ENCODE measurements around the gene MSANTD1.

The MSANTD1 gene

GRCh38 chr4:3269991-3270611 lies 21.1 kb downstream of the MSANTD1 start:
- no peak overlapping the region for H3K4me2 ChIP-seq (ENCODE audit: low read length)
- H3K79me2 ChIP-seq (ENCODE audit: low read length), result no peaks in the 10 kb centered on the region
- H3K9me3 ChIP-seq (ENCODE audit: insufficient read depth, low read length), result no peaks in the 10 kb centered on the region
- peaks cover 4% of the 10 kb centered on the region; the same call in 1 of the 2 replicates for H3K4me1 ChIP-seq (ENCODE audit: low read length)
- H3K9ac ChIP-seq (ENCODE audit: low read length), result no peak overlapping the region
- no peak overlapping the region for H3K27ac ChIP-seq (ENCODE audit: low read length)
- no peaks in the 10 kb centered on the region for H4K20me1 ChIP-seq (ENCODE audit: insufficient read depth, low read length)
- no peak overlapping the region for H2AFZ ChIP-seq (ENCODE audit: low read depth, low read length)
- H3K27me3 ChIP-seq (ENCODE audit: low read depth, low read length), result no peaks in the 10 kb centered on the region
- TF ChIP-seq EZH2phosphoT487 (IDR thresholded peaks at IDR 0.05; ENCODE audit: low read depth) (no peak), CTCF (IDR thresholded peaks at IDR 0.05; ENCODE audit: low read depth, low read length) (no peak)
- no peak overlapping the region for H3K4me3 ChIP-seq (ENCODE audit: low read length)
- H3K36me3 ChIP-seq (replicated peaks; ENCODE audit: low read depth, low read length), result no peaks in the 10 kb centered on the region

GRCh38 chr4:3271131-3271530 lies 22.2 kb downstream of the MSANTD1 start:
- H2AFZ ChIP-seq (ENCODE audit: low read depth, low read length), result no peak overlapping the region
- no peaks in the 10 kb centered on the region for H3K27me3 ChIP-seq (ENCODE audit: low read depth, low read length)
- no peak overlapping the region for H3K9ac ChIP-seq (ENCODE audit: low read length)
- H3K4me1 ChIP-seq (ENCODE audit: low read length), result peaks cover 4% of the 10 kb centered on the region; the same call in 1 of the 2 replicates
- no peak overlapping the region for H3K27ac ChIP-seq (ENCODE audit: low read length)
- H3K36me3 ChIP-seq (replicated peaks; ENCODE audit: low read depth, low read length), result no peaks in the 10 kb centered on the region
- H3K79me2 ChIP-seq (ENCODE audit: low read length), result no peaks in the 10 kb centered on the region
- H3K4me2 ChIP-seq (ENCODE audit: low read length), result no peak overlapping the region
- H3K4me3 ChIP-seq (ENCODE audit: low read length), result no peak overlapping the region
- H4K20me1 ChIP-seq (ENCODE audit: insufficient read depth, low read length), result no peaks in the 10 kb centered on the region
- H3K9me3 ChIP-seq (ENCODE audit: insufficient read depth, low read length), result no peaks in the 10 kb centered on the region
- no peak for TF ChIP-seq EZH2phosphoT487 (IDR thresholded peaks at IDR 0.05; ENCODE audit: low read depth)
- no peak for TF ChIP-seq CTCF (IDR thresholded peaks at IDR 0.05; ENCODE audit: low read depth, low read length)

GRCh38 chr4:3276986-3277385 lies 28.0 kb downstream of the MSANTD1 start:
- H3K36me3 ChIP-seq (replicated peaks; ENCODE audit: low read depth, low read length), result no peaks in the 10 kb centered on the region
- H4K20me1 ChIP-seq (ENCODE audit: insufficient read depth, low read length), result no peaks in the 10 kb centered on the region
- H3K4me3 ChIP-seq (ENCODE audit: low read length), result no peak overlapping the region
- no peaks in the 10 kb centered on the region for H3K79me2 ChIP-seq (ENCODE audit: low read length)
- H3K27me3 ChIP-seq (ENCODE audit: low read depth, low read length), result no peaks in the 10 kb centered on the region
- no peak for TF ChIP-seq CTCF (IDR thresholded peaks at IDR 0.05; ENCODE audit: low read depth, low read length)
- no peak for TF ChIP-seq EZH2phosphoT487 (IDR thresholded peaks at IDR 0.05; ENCODE audit: low read depth)
- H3K4me1 ChIP-seq (ENCODE audit: low read length), result peaks cover 4% of the 10 kb centered on the region; the same call in 1 of the 2 replicates
- no peak overlapping the region for H2AFZ ChIP-seq (ENCODE audit: low read depth, low read length)
- no peak overlapping the region for H3K27ac ChIP-seq (ENCODE audit: low read length)
- H3K4me2 ChIP-seq (ENCODE audit: low read length), result no peak overlapping the region
- peaks cover 7% of the 10 kb centered on the region for H3K9me3 ChIP-seq (ENCODE audit: insufficient read depth, low read length)
- no peak overlapping the region for H3K9ac ChIP-seq (ENCODE audit: low read length)

GRCh38 chr4:3280466-3280865 lies 31.5 kb downstream of the MSANTD1 start:
- no peak overlapping the region for H2AFZ ChIP-seq (ENCODE audit: low read depth, low read length)
- no peak overlapping the region for H3K27ac ChIP-seq (ENCODE audit: low read length)
- H3K36me3 ChIP-seq (replicated peaks; ENCODE audit: low read depth, low read length), result no peaks in the 10 kb centered on the region
- H4K20me1 ChIP-seq (ENCODE audit: insufficient read depth, low read length), result no peaks in the 10 kb centered on the region
- no peaks in the 10 kb centered on the region for H3K27me3 ChIP-seq (ENCODE audit: low read depth, low read length)
- no peak overlapping the region for H3K4me3 ChIP-seq (ENCODE audit: low read length)
- peaks cover 7% of the 10 kb centered on the region for H3K9me3 ChIP-seq (ENCODE audit: insufficient read depth, low read length)
- no peak for TF ChIP-seq CTCF (IDR thresholded peaks at IDR 0.05; ENCODE audit: low read depth, low read length)
- no peak for TF ChIP-seq EZH2phosphoT487 (IDR thresholded peaks at IDR 0.05; ENCODE audit: low read depth)
- no peaks in the 10 kb centered on the region for H3K79me2 ChIP-seq (ENCODE audit: low read length)
- H3K9ac ChIP-seq (ENCODE audit: low read length), result no peak overlapping the region
- H3K4me2 ChIP-seq (ENCODE audit: low read length), result no peak overlapping the region
- H3K4me1 ChIP-seq (ENCODE audit: low read length), result peaks cover under 1% of the 10 kb centered on the region
